A673 (cell line): Measurements from ENCODE around the gene ZFP37. TPM values are rescaled to one million over a fixed set of nuclear protein-coding genes. Genes with fewer than 3 reads are reported as not detected.
A peak's percentile ranks its signal among the peaks of the same experiment; 100 is the strongest.
"Not testable (repeated sequence)": the region's sequence is repeated elsewhere in the genome, so short reads cannot be mapped to it uniquely, and the experiment has no call there.

ENCODE experiments used
- Bru-seq: library from RNA; stranded (reverse); fragments of 400-500 nt; gene quantifications from one replicate; lab custom pipeline; 2021; lab: Mats Ljungman, UMichigan
- BruChase-seq, 2 experiments: library from RNA; stranded (reverse); fragments of 400-500 nt; gene quantifications; one replicate each; lab custom pipeline; 2021; lab: Mats Ljungman, UMichigan
- BruUV-seq: library from RNA; stranded (reverse); fragments of 400-500 nt; replicated peaks from 2 replicates; lab custom pipeline; 2021; lab: Mats Ljungman, UMichigan
- CTCF ChIA-PET: fragments of 300-600 bp; sonication (Branson Sonifier 250); formaldehyde crosslinking; loops from one replicate; lab custom pipeline; 2022; ENCODE audit warnings: antibody characterized with exemption; lab: Charles Lee
- POLR2A ChIA-PET: fragments of 300-600 bp; sonication (Branson Sonifier 250); formaldehyde crosslinking; loops from one replicate; lab custom pipeline; 2022; ENCODE audit warnings: antibody characterized with exemption; ENCODE audit not compliant: low non-redundant PET; lab: Charles Lee
- DNase-seq: peaks from one replicate; pipeline ENCODE4 v3.0.0-alpha.2; 2015; ENCODE audit warnings: low spot score
- H3K27ac ChIP-seq: fragments of 200-600 bp; sonication (generic); 2 replicates; pipeline ENCODE4 v1.5.1; 2016; ENCODE audit warnings: mixed run types, low read depth, mild to moderate bottlenecking, mixed read lengths, antibody characterized with exemption, low read length; ENCODE audit not compliant: poor library complexity, severe bottlenecking
- H3K27me3 ChIP-seq: fragments of 200-600 bp; sonication (generic); replicated peaks from 2 replicates; pipeline ENCODE4 v1.6.1; 2017; ENCODE audit warnings: mixed run types, low read depth, mild to moderate bottlenecking, mixed read lengths, antibody characterized with exemption, low read length; ENCODE audit not compliant: insufficient read depth, poor library complexity
- H3K36me3 ChIP-seq: fragments of 200-600 bp; sonication (generic); 2 replicates; pipeline ENCODE4 v1.6.1; 2016; ENCODE audit warnings: mixed run types, mild to moderate bottlenecking, mixed read lengths, antibody characterized with exemption, low read length; ENCODE audit not compliant: insufficient read depth, poor library complexity, severe bottlenecking
- H3K4me1 ChIP-seq: fragments of 200-600 bp; sonication (generic); 2 replicates; pipeline ENCODE4 v1.6.1; 2017; ENCODE audit warnings: mixed run types, mild to moderate bottlenecking, mixed read lengths, antibody characterized with exemption, low read length; ENCODE audit not compliant: insufficient read depth, poor library complexity, severe bottlenecking
- H3K4me3 ChIP-seq: fragments of 200-600 bp; sonication (generic); 2 replicates; pipeline ENCODE4 v1.5.1; 2016; ENCODE audit warnings: low read depth, mixed run types, mild to moderate bottlenecking, mixed read lengths, low read length; ENCODE audit not compliant: poor library complexity, severe bottlenecking
- H3K9me3 ChIP-seq: fragments of 200-600 bp; sonication (generic); 2 replicates; pipeline ENCODE4 v1.6.1; 2016; ENCODE audit warnings: mixed run types, low read depth, mild to moderate bottlenecking, mixed read lengths, antibody characterized with exemption, low read length; ENCODE audit not compliant: poor library complexity, severe bottlenecking
- CTCF ChIP-seq: fragments of 300-800, 200-600 bp; sonication (generic); conservative IDR thresholded peaks from 2 replicates; pipeline ENCODE4 v1.5.1; 2017; ENCODE audit warnings: low read depth, mild to moderate bottlenecking, antibody characterized with exemption, low read length, moderate library complexity, mixed read lengths
- EZH2 ChIP-seq: fragments of 200-600 bp; sonication (generic); IDR thresholded peaks from 2 replicates; pipeline ENCODE4 v1.6.1; 2017; ENCODE audit warnings: borderline replicate concordance, low read depth, mild to moderate bottlenecking, mixed read lengths, antibody characterized with exemption, low read length; ENCODE audit not compliant: poor library complexity, severe bottlenecking
- intact Hi-C: fragments of 100-400 bp; cut with micrococcal nuclease; formaldehyde crosslinking; loops from one replicate; pipeline ENCODE4 v1.10.0; 2022; ENCODE audit not compliant: unreplicated experiment
- long read RNA-seq: library from polyadenylated mRNA; stranded (forward); transcript quantifications from one replicate; pipeline ENCODE4 v2.0.0, GENCODE V29; 2022
- total RNA-seq: library from RNA; stranded (reverse); gene quantifications from 2 replicates; pipeline ENCODE4 v1.2.3, GENCODE V29; 2021

ZFP37 gene
- total RNA-seq (5.4 TPM in 2 replicates), Bru-seq, nascent RNA (percentile 72 among the genes with signal in this experiment), BruChase-seq, experiment 1, labeled RNA remaining after a 2-hour chase (percentile 80 among the genes with signal in this experiment), BruChase-seq, experiment 2, labeled RNA remaining after a 6-hour chase (percentile 81 among the genes with signal in this experiment)
- long read RNA-seq, full-length matches to known transcripts = 3 of 4 reads
- long read RNA-seq, partial matches to known transcripts = 0 of 4 reads
- long read RNA-seq, other reads (novel, unspliced or antisense) = 1 of 4 reads

DNA sequence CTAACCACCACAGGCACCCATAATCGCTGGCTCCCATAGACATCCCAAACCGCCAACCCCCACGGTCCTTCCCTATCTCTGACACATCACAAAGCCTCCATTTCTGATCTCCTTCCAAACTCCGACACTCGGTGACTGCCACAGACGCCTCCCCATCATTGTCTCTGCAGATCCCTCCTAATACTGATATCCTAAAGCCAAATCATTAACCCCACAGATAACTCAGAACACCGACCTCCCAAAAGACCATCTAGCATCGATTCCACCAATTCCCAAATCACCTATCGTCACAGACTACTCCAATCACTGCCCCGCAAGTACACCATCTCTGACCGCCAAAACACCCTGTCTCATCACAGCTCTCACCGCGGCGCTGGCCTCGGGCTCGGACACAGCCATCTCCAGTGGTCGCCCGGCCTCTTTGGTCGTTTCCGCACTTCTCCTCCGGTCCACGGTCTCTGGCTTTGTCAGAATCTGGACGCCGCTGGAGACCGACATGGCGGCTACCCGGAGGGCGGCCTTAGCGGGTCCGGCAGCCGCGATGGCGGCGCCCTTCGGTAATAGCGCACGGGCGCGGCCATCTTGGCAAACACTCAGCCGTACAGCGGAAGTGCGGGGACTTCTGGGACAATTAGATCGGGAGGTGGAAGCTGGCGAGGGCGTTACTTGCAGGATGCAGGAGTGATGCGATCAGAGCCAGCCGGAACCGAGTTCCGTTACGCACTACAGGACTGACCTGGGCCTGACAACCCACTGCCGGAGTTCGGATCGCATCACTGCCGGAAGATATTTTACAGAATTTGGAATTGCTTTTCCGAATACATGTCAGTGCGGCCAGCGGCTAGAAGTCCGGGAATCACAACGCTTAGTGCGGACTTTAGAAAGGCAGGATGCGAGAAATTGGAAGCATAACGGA is at the start of gene ZFP37:
ZFP37 (minus strand) TSS at position 534 of the 916 bp plus-strand sequence; CDS start at position 498, 36 bp downstream.
- CTCF ChIA-PET = no interaction called here

DNA sequence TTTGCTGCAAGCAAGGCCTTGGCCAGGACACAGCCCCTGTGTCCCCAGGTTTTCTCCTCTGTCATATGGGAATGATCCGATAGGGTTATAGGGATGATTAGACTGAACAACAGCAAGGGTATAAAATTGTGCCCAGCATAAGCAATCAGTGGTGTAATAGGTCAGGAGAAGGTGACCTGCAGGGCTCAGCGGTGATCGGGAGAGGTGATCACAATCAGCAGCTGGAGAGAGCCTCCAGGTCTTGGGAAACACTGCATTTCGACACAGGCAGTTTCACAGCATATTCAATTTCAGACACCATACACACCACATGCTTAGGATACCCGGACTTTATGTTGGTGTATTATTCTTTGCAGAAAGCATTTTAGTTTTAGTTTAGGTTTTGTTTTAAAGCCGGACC is 48.8 kb upstream of the ZFP37 start:
- H3K36me3 ChIP-seq, H3K27me3 ChIP-seq, BruUV-seq, POLR2A ChIA-PET, H3K27ac ChIP-seq, DNase-seq, H3K4me1 ChIP-seq, intact Hi-C loops, H3K9me3 ChIP-seq, H3K4me3 ChIP-seq, CTCF ChIA-PET: not testable (repeated sequence)

More for the DNA sequence above, at the start of gene ZFP37:
- intact Hi-C loops = no loop called here
- peak; percentile 93 for DNase-seq
- BruUV-seq = no TSS peak
- POLR2A ChIA-PET = no interaction called here
- Histone ChIP-seq H3K27ac (peak within 1 kb of the TSS; percentile 70), H3K9me3 (peaks cover 44% of the 10 kb centered on the region), H3K36me3 (no peaks in the 10 kb centered on the region), H3K27me3 (peaks cover 4% of the 10 kb centered on the region), H3K4me1 (no peaks in the 10 kb centered on the region), H3K4me3 (peak within 1 kb of the TSS; percentile 81)
- no peak for TF ChIP-seq CTCF
- no peak for TF ChIP-seq EZH2

- no peak overlapping the region for H3K4me3 ChIP-seq
- no peaks in the 10 kb centered on the region for H3K36me3 ChIP-seq
- ChIA-PET CTCF (no interaction called here), POLR2A (no interaction called here)
- DNase-seq = no peak
- intact Hi-C loops = no loop called here
- BruUV-seq = no TSS peak
- peaks cover 50% of the 10 kb centered on the region for H3K27me3 ChIP-seq
- H3K9me3 ChIP-seq = no peaks in the 10 kb centered on the region
- no peaks in the 10 kb centered on the region for H3K4me1 ChIP-seq
- H3K27ac ChIP-seq = no peak overlapping the region
- TF ChIP-seq EZH2 = no peak
- no peak for TF ChIP-seq CTCF
Measured at GRCh38 chr9:113095561-113095960, 39.0 kb upstream of the ZFP37 start.

DNA sequence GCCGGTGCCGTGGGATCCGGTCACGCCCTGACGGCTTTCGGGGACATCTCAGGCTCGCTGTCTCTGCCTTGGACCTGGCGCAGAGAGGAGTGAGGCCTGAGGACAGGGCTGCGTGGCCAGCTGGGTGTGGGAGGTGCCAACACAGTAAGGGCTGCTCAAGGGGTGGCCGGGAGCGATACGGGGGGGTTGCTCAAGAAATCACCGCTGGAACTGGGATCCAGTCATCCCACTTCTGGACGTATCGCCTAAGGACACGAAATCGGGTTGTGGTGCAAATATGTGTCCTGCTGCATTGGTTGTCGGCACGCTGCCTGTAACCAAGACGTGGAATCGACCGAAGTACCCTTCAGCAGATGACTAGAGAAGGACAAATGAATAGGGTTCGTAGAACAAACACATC is 33.4 kb upstream of the ZFP37 start:
- H3K27me3 ChIP-seq = peaks cover 52% of the 10 kb centered on the region
- DNase-seq, H3K36me3 ChIP-seq, CTCF ChIA-PET, H3K4me1 ChIP-seq, intact Hi-C loops, H3K4me3 ChIP-seq, BruUV-seq, POLR2A ChIA-PET, H3K9me3 ChIP-seq, H3K27ac ChIP-seq: not testable (repeated sequence)

- H3K4me3 ChIP-seq, DNase-seq, H3K27ac ChIP-seq, BruUV-seq, H3K4me1 ChIP-seq, H3K36me3 ChIP-seq, POLR2A ChIA-PET, H3K9me3 ChIP-seq, CTCF ChIA-PET, intact Hi-C loops: not testable (repeated sequence)
- H3K27me3 ChIP-seq = peaks cover 45% of the 10 kb centered on the region
Measured at GRCh38 chr9:113089143-113089505, 32.6 kb upstream of the ZFP37 start.
